WTC11 (cell line): ENCODE data around the gene MYORG. TPM values are rescaled to one million over a fixed set of nuclear protein-coding genes. Genes with fewer than 3 reads are reported as not detected.

Source experiments
- ATAC-seq: fragments of 200-7000 bp; cut with Tn5 transposase; 2 replicates; pipeline ENCODE4 v1.10.0; 2021; ENCODE audit warnings: mild to moderate bottlenecking, moderate library complexity
- CTCF ChIA-PET: fragments of 300-600 bp; sonication (Branson Sonifier 250); formaldehyde crosslinking; loops from one replicate; lab custom pipeline; 2021; ENCODE audit warnings: antibody characterized with exemption; lab: Charles Lee
- POLR2A ChIA-PET: fragments of 350-600 bp; sonication (Branson Sonifier 250); formaldehyde crosslinking; loops from one replicate; lab custom pipeline; 2021; ENCODE audit warnings: antibody characterized with exemption; lab: Charles Lee
- DNase-seq: peaks from one replicate; pipeline ENCODE4 v3.0.0; 2021; ENCODE audit warnings: low spot score
- H3K27ac Mint-ChIP-seq: 2 replicates; pipeline ENCODE4 v1.8.0; 2021; ENCODE audit warnings: mixed read lengths
- H3K27me3 Mint-ChIP-seq: 2 replicates; pipeline ENCODE4 v1.8.0; 2021; ENCODE audit warnings: low read depth, mild to moderate bottlenecking, moderate library complexity, mixed read lengths
- H3K36me3 Mint-ChIP-seq: 2 replicates; pipeline ENCODE4 v1.8.0; 2021; ENCODE audit warnings: mixed read lengths
- H3K4me1 Mint-ChIP-seq: 2 replicates; pipeline ENCODE4 v1.8.0; 2022; ENCODE audit warnings: mixed read lengths
- H3K4me3 Mint-ChIP-seq: 2 replicates; pipeline ENCODE4 v1.8.0; 2021; ENCODE audit warnings: mild to moderate bottlenecking, moderate library complexity, mixed read lengths
- H3K9me3 Mint-ChIP-seq: 2 replicates; pipeline ENCODE4 v1.8.0; 2021; ENCODE audit warnings: mixed read lengths
- CBFB ChIP-seq: sonication (generic); formaldehyde crosslinking; IDR thresholded peaks from 2 replicates; pipeline ENCODE4 v1.8.1; 2022; ENCODE audit warnings: mild to moderate bottlenecking, low read depth, missing genetic modification reagents
- FOXJ3 ChIP-seq: sonication (generic); formaldehyde crosslinking; IDR thresholded peaks from 2 replicates; pipeline ENCODE4 v1.9.0; 2021; ENCODE audit warnings: missing genetic modification reagents, mild to moderate bottlenecking, borderline replicate concordance
- FOXP1 ChIP-seq: sonication (generic); formaldehyde crosslinking; IDR thresholded peaks from 2 replicates; pipeline ENCODE4 v1.8.0; 2022; ENCODE audit warnings: missing genetic modification reagents, mild to moderate bottlenecking, moderate library complexity, borderline replicate concordance
- HMGA2 ChIP-seq: fragments of 250-450 bp; sonication (Bioruptor Pico); IDR thresholded peaks from 2 replicates; pipeline ENCODE4 v1.4.0; 2021; ENCODE audit warnings: mild to moderate bottlenecking, moderate library complexity
- NFATC4 ChIP-seq: fragments of 250-450 bp; sonication (Bioruptor Pico); IDR thresholded peaks from 2 replicates; pipeline ENCODE4 v1.9.0; 2021; ENCODE audit warnings: mild to moderate bottlenecking
- NR2C2 ChIP-seq: sonication (generic); formaldehyde crosslinking; IDR thresholded peaks from 2 replicates; pipeline ENCODE4 v1.8.0; 2022; ENCODE audit warnings: mild to moderate bottlenecking, missing genetic modification reagents
- TEAD1 ChIP-seq: sonication (generic); formaldehyde crosslinking; IDR thresholded peaks from 2 replicates; pipeline ENCODE4 v1.8.0; 2022; ENCODE audit warnings: mild to moderate bottlenecking, missing genetic modification reagents
- total RNA-seq: library from RNA; stranded (reverse); gene quantifications from 3 replicates; pipeline ENCODE4 v1.2.3, GENCODE V29; 2021
- TF ChIP-seq, protein P1 (sequence below): sonication (generic); formaldehyde crosslinking; IDR thresholded peaks from 2 replicates; pipeline ENCODE4 v1.8.1; 2022; ENCODE audit warnings: missing genetic modification reagents, borderline replicate concordance
- TF ChIP-seq, protein P2 (sequence below): sonication (generic); formaldehyde crosslinking; IDR thresholded peaks from 2 replicates; pipeline ENCODE4 v1.8.1; 2023; ENCODE audit warnings: mild to moderate bottlenecking, moderate library complexity, missing genetic modification reagents
- TF ChIP-seq, protein P3 (sequence below): fragments of 250-450 bp; sonication (Bioruptor Pico); IDR thresholded peaks from 2 replicates; pipeline ENCODE4 v1.9.0; 2021; ENCODE audit warnings: mild to moderate bottlenecking, borderline replicate concordance
- TF ChIP-seq, protein P4 (sequence below): sonication (generic); formaldehyde crosslinking; IDR thresholded peaks from 2 replicates; pipeline ENCODE4 v1.8.1; 2023; ENCODE audit warnings: mild to moderate bottlenecking, missing genetic modification reagents, borderline replicate concordance

Gene MYORG
- total RNA-seq, 1 experiment from 2014 or later, result 18.9 TPM

DNA sequence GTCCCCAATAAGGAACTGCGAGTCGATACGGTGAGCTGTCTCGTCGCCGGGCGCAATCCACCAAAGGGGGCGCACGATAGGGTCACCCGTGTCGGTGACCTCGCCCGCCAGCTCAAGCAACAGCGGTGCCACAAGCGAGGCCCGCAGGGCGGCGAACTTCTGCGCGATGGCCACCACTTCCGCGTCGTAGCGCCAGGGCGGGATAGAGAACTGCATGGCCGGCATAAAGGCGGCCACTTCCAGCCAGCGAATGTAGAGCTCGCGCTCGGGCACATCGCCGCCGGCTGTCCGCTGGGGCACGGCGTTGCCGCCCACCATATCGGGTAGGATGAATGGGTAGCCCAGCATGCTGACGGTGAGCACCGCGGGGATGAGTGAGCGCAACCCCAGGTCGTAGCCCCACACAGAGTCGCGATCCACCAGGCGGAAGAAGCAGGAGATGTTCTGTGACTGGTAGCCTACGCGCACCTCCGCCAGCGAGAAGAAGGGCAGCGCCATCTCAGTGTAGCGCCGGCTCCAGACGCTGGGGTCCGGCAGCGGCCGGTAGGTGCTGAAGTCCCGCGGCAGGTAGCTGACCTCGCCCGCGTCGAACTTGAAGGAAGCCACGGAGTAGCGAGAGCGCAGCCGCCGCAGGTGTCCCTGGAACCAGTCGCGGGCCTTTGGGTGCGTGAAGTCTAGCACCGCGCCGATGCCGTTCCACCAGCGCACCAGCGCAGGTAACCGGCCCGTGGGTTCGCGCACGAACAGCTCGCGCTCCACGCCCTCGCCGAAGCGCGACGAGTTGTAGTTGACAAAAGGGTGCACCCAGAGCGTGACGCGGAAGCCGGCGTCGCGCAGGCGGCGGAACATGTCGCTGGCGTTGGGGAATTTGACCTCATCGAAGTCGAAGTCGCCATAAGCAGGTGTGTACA, 5.5 kb downstream of the MYORG start:
- Mint-ChIP-seq H3K4me3 (no peak overlapping the region), H3K9me3 (peaks cover 24% of the 10 kb centered on the region), H3K4me1 (peaks cover 24% of the 10 kb centered on the region), H3K27me3 (no peaks in the 10 kb centered on the region; the same call in 1 of the 2 replicates), H3K36me3 (peaks cover 43% of the 10 kb centered on the region), H3K27ac (no peak overlapping the region)
- DNase-seq (no peak), ATAC-seq (no peak)
- no peak for TF ChIP-seq NFATC4 (CRISPR knock-in tag)
- TF ChIP-seq, protein P1, sequence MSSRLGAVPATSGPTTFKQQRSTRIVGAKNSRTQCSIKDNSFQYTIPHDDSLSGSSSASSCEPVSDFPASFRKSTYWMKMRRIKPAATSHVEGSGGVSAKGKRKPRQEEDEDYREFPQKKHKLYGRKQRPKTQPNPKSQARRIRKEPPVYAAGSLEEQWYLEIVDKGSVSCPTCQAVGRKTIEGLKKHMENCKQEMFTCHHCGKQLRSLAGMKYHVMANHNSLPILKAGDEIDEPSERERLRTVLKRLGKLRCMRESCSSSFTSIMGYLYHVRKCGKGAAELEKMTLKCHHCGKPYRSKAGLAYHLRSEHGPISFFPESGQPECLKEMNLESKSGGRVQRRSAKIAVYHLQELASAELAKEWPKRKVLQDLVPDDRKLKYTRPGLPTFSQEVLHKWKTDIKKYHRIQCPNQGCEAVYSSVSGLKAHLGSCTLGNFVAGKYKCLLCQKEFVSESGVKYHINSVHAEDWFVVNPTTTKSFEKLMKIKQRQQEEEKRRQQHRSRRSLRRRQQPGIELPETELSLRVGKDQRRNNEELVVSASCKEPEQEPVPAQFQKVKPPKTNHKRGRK (CRISPR knock-in tag), result no peak
- no peak for TF ChIP-seq HMGA2 (CRISPR knock-in tag)
- TF ChIP-seq, protein P2, sequence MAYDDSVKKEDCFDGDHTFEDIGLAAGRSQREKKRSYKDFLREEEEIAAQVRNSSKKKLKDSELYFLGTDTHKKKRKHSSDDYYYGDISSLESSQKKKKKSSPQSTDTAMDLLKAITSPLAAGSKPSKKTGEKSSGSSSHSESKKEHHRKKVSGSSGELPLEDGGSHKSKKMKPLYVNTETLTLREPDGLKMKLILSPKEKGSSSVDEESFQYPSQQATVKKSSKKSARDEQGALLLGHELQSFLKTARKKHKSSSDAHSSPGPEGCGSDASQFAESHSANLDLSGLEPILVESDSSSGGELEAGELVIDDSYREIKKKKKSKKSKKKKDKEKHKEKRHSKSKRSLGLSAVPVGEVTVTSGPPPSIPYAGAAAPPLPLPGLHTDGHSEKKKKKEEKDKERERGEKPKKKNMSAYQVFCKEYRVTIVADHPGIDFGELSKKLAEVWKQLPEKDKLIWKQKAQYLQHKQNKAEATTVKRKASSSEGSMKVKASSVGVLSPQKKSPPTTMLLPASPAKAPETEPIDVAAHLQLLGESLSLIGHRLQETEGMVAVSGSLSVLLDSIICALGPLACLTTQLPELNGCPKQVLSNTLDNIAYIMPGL (CRISPR knock-in tag), result no peak
- TF ChIP-seq CBFB (CRISPR knock-in tag), result no peak
- TF ChIP-seq FOXJ3 (CRISPR knock-in tag), result no peak
- TF ChIP-seq FOXP1 (CRISPR knock-in tag), result no peak
- TF ChIP-seq TEAD1 (CRISPR knock-in tag), result no peak
- TF ChIP-seq, protein P3, sequence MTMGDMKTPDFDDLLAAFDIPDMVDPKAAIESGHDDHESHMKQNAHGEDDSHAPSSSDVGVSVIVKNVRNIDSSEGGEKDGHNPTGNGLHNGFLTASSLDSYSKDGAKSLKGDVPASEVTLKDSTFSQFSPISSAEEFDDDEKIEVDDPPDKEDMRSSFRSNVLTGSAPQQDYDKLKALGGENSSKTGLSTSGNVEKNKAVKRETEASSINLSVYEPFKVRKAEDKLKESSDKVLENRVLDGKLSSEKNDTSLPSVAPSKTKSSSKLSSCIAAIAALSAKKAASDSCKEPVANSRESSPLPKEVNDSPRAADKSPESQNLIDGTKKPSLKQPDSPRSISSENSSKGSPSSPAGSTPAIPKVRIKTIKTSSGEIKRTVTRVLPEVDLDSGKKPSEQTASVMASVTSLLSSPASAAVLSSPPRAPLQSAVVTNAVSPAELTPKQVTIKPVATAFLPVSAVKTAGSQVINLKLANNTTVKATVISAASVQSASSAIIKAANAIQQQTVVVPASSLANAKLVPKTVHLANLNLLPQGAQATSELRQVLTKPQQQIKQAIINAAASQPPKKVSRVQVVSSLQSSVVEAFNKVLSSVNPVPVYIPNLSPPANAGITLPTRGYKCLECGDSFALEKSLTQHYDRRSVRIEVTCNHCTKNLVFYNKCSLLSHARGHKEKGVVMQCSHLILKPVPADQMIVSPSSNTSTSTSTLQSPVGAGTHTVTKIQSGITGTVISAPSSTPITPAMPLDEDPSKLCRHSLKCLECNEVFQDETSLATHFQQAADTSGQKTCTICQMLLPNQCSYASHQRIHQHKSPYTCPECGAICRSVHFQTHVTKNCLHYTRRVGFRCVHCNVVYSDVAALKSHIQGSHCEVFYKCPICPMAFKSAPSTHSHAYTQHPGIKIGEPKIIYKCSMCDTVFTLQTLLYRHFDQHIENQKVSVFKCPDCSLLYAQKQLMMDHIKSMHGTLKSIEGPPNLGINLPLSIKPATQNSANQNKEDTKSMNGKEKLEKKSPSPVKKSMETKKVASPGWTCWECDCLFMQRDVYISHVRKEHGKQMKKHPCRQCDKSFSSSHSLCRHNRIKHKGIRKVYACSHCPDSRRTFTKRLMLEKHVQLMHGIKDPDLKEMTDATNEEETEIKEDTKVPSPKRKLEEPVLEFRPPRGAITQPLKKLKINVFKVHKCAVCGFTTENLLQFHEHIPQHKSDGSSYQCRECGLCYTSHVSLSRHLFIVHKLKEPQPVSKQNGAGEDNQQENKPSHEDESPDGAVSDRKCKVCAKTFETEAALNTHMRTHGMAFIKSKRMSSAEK (CRISPR knock-in tag), result no peak
- TF ChIP-seq, protein P4, sequence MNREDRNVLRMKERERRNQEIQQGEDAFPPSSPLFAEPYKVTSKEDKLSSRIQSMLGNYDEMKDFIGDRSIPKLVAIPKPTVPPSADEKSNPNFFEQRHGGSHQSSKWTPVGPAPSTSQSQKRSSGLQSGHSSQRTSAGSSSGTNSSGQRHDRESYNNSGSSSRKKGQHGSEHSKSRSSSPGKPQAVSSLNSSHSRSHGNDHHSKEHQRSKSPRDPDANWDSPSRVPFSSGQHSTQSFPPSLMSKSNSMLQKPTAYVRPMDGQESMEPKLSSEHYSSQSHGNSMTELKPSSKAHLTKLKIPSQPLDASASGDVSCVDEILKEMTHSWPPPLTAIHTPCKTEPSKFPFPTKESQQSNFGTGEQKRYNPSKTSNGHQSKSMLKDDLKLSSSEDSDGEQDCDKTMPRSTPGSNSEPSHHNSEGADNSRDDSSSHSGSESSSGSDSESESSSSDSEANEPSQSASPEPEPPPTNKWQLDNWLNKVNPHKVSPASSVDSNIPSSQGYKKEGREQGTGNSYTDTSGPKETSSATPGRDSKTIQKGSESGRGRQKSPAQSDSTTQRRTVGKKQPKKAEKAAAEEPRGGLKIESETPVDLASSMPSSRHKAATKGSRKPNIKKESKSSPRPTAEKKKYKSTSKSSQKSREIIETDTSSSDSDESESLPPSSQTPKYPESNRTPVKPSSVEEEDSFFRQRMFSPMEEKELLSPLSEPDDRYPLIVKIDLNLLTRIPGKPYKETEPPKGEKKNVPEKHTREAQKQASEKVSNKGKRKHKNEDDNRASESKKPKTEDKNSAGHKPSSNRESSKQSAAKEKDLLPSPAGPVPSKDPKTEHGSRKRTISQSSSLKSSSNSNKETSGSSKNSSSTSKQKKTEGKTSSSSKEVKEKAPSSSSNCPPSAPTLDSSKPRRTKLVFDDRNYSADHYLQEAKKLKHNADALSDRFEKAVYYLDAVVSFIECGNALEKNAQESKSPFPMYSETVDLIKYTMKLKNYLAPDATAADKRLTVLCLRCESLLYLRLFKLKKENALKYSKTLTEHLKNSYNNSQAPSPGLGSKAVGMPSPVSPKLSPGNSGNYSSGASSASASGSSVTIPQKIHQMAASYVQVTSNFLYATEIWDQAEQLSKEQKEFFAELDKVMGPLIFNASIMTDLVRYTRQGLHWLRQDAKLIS, result no peak
- no peak for TF ChIP-seq NR2C2 (CRISPR knock-in tag)
- ChIA-PET POLR2A (interaction anchor here (1.1 kb wide), 1 partner anchor 15 kb away, joined by 5 read pairs; no protein-coding TSS in a partner anchor), CTCF (interaction anchor here (1.0 to 1.7 kb wide), 2 partner anchors 8 to 10 kb away, joined by 3 read pairs; no protein-coding TSS in a partner anchor)
